SK-N-SH treated with all-trans-retinoic acid at 6 μM for 48 hours (cell line): Measurements from ENCODE around the gene SERPINB6.

Experiments used
- ATAC-seq: fragments of 200-7000 bp; cut with Tn5 transposase; 3 replicates; pipeline ENCODE4 v1.9.1; 2020; ENCODE audit warnings: mild to moderate bottlenecking, moderate library complexity
- ARNTL ChIP-seq: fragments of 450-650 bp; formaldehyde crosslinking; IDR thresholded peaks from 2 replicates; pipeline ENCODE4 v1.5.0; 2020; ENCODE audit warnings: low read depth, mild to moderate bottlenecking, moderate library complexity, borderline replicate concordance
- CREB5 ChIP-seq: fragments of 250-450 bp; sonication (Bioruptor Pico); IDR thresholded peaks from 2 replicates; pipeline ENCODE4 v1.5.1; 2020; ENCODE audit warnings: low read depth, mild to moderate bottlenecking, moderate library complexity
- CSDC2 ChIP-seq: fragments of 250-450 bp; sonication (Bioruptor Pico); IDR thresholded peaks from 2 replicates; pipeline ENCODE4 v1.5.0; 2020; ENCODE audit warnings: mild to moderate bottlenecking, moderate library complexity
- CSRNP3 ChIP-seq: fragments of 250-450 bp; sonication (Bioruptor Pico); IDR thresholded peaks from 2 replicates; pipeline ENCODE4 v1.5.1; 2021; ENCODE audit warnings: mild to moderate bottlenecking, moderate library complexity
- ESRRG ChIP-seq: fragments of 250-450 bp; sonication (Bioruptor Pico); IDR thresholded peaks from 2 replicates; pipeline ENCODE4 v1.6.1; 2021; ENCODE audit warnings: mild to moderate bottlenecking
- GLIS3 ChIP-seq: fragments of 250-450 bp; sonication (Bioruptor Pico); IDR thresholded peaks from 2 replicates; pipeline ENCODE4 v1.5.0; 2020; ENCODE audit warnings: mild to moderate bottlenecking, moderate library complexity
- ISL1 ChIP-seq: fragments of 250-450 bp; sonication (Bioruptor Pico); IDR thresholded peaks from 2 replicates; pipeline ENCODE4 v2.1.2; 2022; ENCODE audit warnings: mild to moderate bottlenecking, moderate library complexity
- OSR1 ChIP-seq: fragments of 250-450 bp; sonication (Bioruptor Pico); IDR thresholded peaks from 2 replicates; pipeline ENCODE4 v1.8.0; 2022; ENCODE audit warnings: moderate library complexity, mild to moderate bottlenecking, inconsistent platforms
- PATZ1 ChIP-seq: fragments of 250-450 bp; sonication (Bioruptor Pico); IDR thresholded peaks from 2 replicates; pipeline ENCODE4 v1.8.0; 2020; ENCODE audit warnings: mild to moderate bottlenecking, moderate library complexity, borderline replicate concordance
- POU6F1 ChIP-seq: fragments of 250-450 bp; sonication (Bioruptor Pico); IDR thresholded peaks from 2 replicates; pipeline ENCODE4 v1.8.0; 2021; ENCODE audit warnings: low read depth, mild to moderate bottlenecking, moderate library complexity, borderline replicate concordance
- PPARA ChIP-seq: fragments of 250-450 bp; sonication (Bioruptor Pico); IDR thresholded peaks from 2 replicates; pipeline ENCODE4 v1.5.0; 2020; ENCODE audit warnings: mild to moderate bottlenecking, borderline replicate concordance
- RARB ChIP-seq: fragments of 250-450 bp; sonication (Bioruptor Pico); IDR thresholded peaks from 2 replicates; pipeline ENCODE4 v1.8.0; 2021; ENCODE audit warnings: mild to moderate bottlenecking, moderate library complexity
- SNAI2 ChIP-seq: fragments of 250-450 bp; sonication (Bioruptor Pico); IDR thresholded peaks from 2 replicates; pipeline ENCODE4 v1.5.0; 2020; ENCODE audit warnings: mild to moderate bottlenecking, moderate library complexity
- TCF4 ChIP-seq: fragments of 250-450 bp; sonication (Bioruptor Pico); IDR thresholded peaks from 2 replicates; pipeline ENCODE4 v1.8.0; 2021; ENCODE audit warnings: mild to moderate bottlenecking, moderate library complexity, borderline replicate concordance
- TOX ChIP-seq: fragments of 250-450 bp; sonication (Bioruptor Pico); IDR thresholded peaks from 2 replicates; pipeline ENCODE4 v1.8.0; 2021; ENCODE audit warnings: mild to moderate bottlenecking, moderate library complexity, borderline replicate concordance
- ZFP3 ChIP-seq: fragments of 250-450 bp; sonication (Bioruptor Pico); IDR thresholded peaks from 2 replicates; pipeline ENCODE4 v1.5.0; 2020; ENCODE audit warnings: mild to moderate bottlenecking, moderate library complexity
- ZFP30 ChIP-seq: fragments of 450-650 bp; formaldehyde crosslinking; IDR thresholded peaks from 2 replicates; pipeline ENCODE4 v1.5.0; 2022; ENCODE audit warnings: mild to moderate bottlenecking, moderate library complexity
- ZNF565 ChIP-seq: fragments of 450-650 bp; formaldehyde crosslinking; conservative IDR thresholded peaks from 2 replicates; pipeline ENCODE4 v1.5.0; 2020; ENCODE audit warnings: low read depth, mild to moderate bottlenecking, moderate library complexity

Gene SERPINB6

GRCh38 chr6:2962636-2963035 lies 8.7 kb downstream of the SERPINB6 start:
- ATAC-seq = no peak
- TF ChIP-seq ARNTL (CRISPR knock-in tag) = no peak
- TF ChIP-seq TCF4 (CRISPR knock-in tag) = no peak
- no peak for TF ChIP-seq PATZ1 (CRISPR knock-in tag)
- no peak for TF ChIP-seq RARB
- no peak for TF ChIP-seq PPARA (CRISPR knock-in tag)
- TF ChIP-seq GLIS3 (CRISPR knock-in tag) = no peak
- TF ChIP-seq CREB5 = no peak
- TF ChIP-seq OSR1 = no peak
- TF ChIP-seq ISL1 (CRISPR knock-in tag) = no peak
- TF ChIP-seq, all 23 proteins: peak for 0

- TF ChIP-seq GLIS3 (CRISPR knock-in tag) (no peak), PATZ1 (CRISPR knock-in tag) (no peak), PPARA (CRISPR knock-in tag) (no peak), TOX (no peak), RARB (no peak), SNAI2 (CRISPR knock-in tag) (no peak), CSRNP3 (CRISPR knock-in tag) (no peak), ESRRG (CRISPR knock-in tag) (no peak), ARNTL (CRISPR knock-in tag) (no peak), CSDC2 (no peak), ZFP30 (no peak), OSR1 (no peak), TCF4 (CRISPR knock-in tag) (no peak), ZNF565 (no peak), ISL1 (CRISPR knock-in tag) (no peak), ZFP3 (CRISPR knock-in tag) (no peak), POU6F1 (CRISPR knock-in tag) (no peak)
- ATAC-seq = no peak
These were observed 9.4 kb downstream of the SERPINB6 start for GRCh38 chr6:2962004-2962403.

- TF ChIP-seq OSR1 (no peak), GLIS3 (CRISPR knock-in tag) (no peak)
- ATAC-seq = no peak
These were observed 9.9 kb downstream of the SERPINB6 start for GRCh38 chr6:2961506-2961905.

- no peak for ATAC-seq
These were observed 10.4 kb downstream of the SERPINB6 start for GRCh38 chr6:2960935-2961334.

More at GRCh38 chr6:2960935-2961334, 10.4 kb downstream of the SERPINB6 start:
- TF ChIP-seq CSRNP3 (CRISPR knock-in tag) = no peak
